Myocyte (in vitro differentiated cells): Measurements from ENCODE around the gene RIC8B. TPM values are rescaled to one million over a fixed set of nuclear protein-coding genes. Genes with fewer than 3 reads are reported as not detected.

Source experiments
- DNase-seq: peaks from one replicate; pipeline ENCODE4 v3.0.0-alpha.2; 2012; ENCODE audit warnings: low read depth
- total RNA-seq: library from RNA; depleted of rRNA; stranded (reverse); fragments of >200 nt; gene quantifications from 2 replicates; pipeline ENCODE4 v1.2.3, GENCODE V29; 2014

Gene RIC8B
- total RNA-seq, 1 donor from 2014 or later = 7.6 TPM

DNA sequence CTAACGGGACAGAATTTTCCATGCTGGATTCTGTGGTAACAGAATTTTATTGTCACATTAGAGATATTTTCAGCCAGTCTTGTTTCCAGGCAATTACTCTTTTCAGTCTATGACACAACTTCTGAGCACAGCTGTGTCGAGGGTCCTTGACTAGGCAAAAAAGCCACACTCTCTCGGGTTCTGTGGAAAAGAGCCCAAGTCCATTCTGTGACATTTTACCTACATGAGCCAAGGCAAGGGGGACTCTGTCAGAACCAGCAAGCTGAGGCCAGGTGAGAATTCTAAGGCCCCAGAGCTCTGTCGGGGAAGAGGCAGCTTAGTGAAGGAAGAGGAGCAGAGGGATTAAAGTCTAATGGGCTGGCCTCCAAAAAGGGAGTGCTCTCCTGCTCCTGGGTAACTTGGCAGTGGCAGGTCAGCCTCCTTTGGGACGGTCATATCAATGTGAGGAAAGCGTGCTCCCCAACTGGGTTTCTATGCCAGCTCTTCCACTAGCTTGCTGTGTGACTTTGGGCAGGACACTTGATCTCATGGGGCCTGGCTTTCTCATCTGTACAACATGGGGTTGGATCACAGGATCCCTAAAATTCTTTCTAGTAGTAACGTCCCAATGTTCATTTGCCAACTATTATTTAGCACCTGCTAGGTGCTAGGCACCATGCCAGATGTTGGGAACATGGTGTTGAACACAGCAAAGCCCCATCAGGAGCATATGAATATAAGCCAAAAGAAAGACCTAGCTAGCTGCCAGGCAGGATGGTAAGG is 16.0 kb upstream of the RIC8B start:
- no peak for DNase-seq

DNA sequence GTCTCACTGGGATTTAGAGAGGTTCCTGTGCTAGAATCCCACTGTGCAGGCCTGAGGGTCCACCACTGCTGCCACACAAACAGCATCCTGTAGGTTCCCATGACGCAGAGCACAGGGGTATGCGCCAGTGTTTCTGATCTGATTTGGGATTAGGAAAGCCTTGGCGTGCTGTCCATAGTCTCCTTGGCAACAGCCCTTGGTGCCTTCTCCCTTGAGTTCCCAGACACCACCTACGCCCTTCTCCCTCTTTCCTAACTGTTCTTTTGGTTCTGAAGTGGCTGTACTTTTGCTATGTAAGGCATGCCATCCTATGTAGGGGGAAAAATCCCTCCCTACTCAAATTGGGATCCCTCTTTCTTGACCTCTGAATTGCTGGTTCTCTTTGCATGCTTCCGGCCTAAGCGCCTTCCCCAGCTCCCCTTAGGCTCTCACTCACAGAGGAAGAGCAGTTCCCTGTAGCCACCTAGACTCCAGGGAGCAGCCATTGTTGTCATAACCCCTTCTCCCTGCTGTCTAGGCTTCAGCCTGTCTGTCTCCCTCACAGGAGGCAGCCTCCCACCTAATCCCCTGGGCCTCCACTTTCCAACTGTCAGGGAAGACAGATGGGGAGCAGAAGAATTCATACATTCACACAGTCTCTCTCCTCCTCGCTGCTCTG is 14.8 kb upstream of the RIC8B start:
- DNase-seq = no peak

DNA sequence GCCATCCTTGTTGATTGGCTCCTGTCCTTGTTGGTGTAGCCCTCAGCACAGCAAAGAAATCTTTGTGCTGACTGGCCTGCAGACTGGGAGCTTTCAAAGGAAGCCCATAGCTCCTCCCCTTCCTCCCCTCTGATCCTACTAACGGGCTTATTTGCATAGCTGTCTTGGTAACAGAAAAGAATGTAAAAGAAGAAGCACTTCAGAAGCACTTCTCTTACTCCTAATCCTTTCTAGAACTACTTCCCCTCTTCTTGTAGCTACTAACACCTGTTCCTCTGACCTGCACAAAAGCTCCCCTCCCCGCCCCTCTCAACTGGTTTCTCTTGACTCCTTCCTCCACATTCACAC is 14.3 kb upstream of the RIC8B start:
- DNase-seq = no peak

DNA sequence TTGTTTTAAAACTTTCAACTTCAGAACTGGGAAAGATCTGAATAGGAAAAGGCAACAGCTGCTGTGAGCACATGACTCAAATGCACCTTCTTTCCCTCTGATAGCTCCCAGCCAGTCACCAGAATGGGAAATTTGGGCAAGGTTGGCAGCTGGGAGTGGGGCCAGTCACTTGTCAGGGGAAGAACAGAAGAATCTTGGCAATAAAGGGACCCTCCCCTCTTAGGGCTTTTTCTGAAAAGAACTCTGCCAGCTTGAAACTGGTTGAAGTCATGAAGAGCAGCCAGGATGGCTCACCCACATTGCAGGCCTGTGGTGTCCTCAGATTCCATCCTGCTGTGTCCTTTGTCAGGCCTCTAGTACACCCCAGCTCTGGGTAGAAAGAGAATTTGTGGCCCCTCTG is 10.3 kb upstream of the RIC8B start:
- peak; percentile 41 for DNase-seq

DNA sequence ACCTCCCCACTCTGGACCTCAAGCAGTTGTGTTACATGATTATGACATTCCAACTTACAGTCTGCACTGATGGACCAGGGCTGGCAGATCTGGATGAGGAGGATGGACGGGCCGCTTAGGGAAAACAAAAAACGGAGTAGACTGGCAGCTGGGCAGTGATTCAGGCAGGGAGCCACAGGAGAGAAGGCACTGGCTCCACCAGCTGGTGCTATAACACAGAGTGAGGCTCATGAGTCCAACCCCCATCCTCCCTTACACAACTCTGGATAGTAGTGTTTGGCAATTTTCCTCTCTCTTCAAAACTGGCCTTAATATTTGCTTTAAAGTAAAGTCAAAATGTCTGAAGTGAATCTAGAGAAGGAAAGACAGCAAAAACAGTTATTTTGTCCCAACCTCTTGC is 9.7 kb upstream of the RIC8B start:
- DNase-seq = peak; percentile 47

DNA sequence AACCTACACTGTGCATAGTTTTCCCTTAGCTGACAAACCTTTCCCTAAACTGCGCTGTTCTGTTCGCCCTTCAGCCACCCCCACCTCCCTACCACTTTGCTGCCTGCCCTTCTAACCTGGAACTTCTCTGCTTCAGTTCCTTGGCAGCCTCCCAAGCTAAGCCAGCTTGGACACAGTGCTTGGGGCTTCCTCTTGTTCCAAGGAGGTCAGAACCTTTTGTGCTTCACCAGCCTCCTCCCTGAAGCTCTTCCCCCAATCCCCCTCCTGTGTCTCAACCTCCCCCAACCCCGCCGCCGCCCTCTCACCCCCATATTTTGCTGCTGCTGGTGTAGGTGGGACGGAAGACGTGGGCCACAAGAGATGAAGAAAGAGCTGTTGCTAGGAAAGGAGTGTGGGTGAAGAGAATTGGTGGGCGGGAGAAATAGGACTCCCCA is 8.1 kb upstream of the RIC8B start:
- no peak for DNase-seq

DNA sequence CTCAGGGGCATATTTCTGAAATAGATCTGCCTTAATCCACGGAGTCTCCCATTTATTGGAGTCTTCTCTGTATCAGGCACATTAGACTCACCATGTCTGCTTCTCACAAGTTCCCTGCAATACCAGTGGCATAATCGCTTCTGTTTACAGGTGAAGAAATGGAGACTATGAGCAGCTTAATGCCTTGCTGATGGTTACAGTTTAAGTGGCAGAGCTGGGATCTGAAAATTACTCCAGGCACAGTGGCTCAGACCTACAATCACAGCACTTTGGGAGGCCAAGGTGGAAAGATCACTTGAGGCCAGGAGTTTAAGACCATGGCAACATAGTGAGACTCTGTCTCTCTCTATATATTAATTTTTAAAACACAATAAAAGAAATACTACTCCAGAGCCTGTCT is 7.3 kb upstream of the RIC8B start:
- DNase-seq = no peak

DNA sequence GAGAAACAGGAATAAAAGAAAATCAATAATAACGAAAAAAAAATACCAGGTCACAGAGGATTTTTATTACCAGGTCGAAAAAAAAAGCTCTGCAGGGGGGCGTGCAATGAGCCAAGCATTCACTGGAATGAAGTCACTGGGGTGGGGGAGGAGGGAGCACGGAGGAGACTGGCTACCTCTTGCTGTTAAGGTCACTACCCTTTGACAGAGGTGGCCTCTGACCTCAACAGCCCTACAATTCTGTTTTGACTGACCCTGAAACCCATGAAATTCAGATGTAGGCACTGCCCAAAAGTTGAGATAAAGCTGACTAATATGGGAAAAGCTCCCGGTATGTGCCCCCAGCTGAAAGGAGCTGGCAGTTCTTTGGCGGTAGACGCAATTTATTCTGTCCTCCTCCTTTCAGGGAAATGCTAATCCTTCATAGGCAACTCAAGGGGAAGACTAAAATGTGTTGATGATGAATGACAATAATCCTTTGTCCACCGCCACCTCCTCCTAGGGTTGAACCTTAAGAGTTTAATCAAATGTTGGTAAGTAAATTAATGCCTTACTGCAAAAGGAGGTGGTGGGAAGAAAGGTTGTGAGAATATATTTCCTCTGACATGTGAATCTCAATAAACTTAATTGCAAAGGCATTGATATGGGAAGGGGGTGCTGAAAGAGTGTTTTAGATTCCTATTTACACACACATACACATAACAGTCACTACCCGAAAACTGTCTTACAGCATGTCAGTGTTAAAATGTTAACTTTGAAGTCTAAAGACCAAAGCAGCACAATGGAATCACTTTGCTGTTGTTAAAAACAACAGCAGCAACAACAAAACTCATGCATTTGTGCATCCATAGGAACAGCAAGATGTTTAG is 6.3 kb upstream of the RIC8B start:
- no peak for DNase-seq

DNA sequence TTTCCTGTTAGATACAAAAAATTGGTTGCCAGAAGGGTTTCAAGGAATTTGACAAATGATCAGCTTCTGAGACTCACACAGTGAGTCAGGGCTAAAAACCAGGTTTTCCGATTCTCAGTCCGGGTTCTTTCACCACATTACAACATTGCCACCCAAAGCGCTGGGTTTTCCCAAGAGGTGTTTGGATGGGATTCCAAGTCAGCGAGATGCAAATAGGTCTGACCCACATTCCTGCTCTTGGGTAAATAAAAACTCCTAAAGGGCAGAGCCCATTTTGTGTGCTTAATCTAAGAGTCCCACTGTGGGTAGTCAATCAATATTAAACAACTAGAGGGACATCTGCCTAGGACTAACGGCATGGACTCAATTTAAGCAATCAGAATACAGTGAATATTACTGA is 5.4 kb upstream of the RIC8B start:
- DNase-seq = no peak

DNA sequence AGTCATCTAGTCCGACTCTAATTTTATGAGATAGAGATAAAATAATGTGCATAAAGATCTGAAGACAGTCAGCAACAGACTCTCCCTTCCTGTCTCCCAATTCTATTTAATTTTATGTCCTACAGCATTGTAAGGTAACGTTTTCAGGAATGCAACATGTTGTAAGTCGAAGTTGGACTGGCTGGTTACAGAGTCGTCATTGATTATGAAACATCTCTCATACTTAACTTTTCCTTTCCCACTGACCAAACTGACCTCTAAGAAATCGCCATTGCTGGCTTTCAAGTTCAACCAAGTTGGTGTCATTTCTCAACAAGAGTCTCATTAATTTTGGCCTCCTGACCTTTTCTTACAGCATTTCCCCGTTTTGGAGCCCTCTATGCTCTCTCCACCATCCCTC is 4.9 kb upstream of the RIC8B start:
- DNase-seq = no peak

DNA sequence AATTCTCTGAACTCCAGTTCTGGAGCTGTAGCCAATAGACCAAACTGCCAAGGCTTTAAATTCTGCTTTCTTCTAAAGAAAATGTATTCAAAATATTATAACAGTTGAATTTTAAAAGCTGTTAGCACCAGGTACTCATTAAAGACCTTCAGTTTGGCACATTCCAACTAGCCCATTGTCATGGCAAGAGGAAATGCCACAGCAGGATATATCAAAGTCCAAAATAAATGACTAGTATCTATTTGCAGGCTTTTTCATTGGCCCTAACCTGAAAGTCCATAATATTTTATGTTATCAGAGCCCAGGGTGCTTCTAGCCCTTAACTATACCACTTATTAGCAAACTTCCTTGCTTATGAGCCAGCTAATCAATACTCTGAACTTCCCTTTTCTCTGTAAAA is 3.1 kb upstream of the RIC8B start:
- DNase-seq = no peak

DNA sequence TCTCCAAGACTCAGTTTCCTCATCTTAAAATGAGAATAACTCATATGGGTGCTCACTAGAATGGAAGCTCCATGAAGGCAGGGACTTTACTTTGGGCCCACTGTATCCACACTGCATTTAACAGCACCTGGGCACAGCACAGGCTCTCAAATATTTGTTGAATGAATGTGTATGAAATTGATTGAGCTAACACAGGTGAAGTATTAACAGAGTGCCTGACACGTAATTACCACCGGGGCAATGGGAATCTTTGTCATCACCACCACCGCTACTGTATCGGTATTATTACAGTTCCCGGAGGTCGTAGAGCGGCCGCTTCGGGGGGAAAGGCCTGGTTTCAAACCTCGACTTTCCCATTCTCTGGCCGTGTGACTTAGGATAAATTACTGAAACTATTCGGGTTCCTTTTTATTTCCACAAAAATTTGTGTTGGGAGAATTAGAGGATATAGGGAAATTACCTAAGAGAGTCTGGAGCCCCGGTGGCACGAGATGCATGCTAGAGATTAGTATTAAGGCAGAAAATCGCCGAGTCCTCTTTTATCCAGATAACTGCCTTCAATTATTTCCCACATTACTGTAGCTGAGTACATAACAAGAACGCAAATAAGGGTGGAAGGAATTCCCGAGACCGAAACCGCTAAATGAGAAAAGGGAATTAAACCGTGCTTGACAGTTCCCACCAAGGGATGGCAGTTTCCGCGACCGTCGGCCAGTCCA is 1.0 kb upstream of the RIC8B start:
- DNase-seq = peak; percentile 19

DNA sequence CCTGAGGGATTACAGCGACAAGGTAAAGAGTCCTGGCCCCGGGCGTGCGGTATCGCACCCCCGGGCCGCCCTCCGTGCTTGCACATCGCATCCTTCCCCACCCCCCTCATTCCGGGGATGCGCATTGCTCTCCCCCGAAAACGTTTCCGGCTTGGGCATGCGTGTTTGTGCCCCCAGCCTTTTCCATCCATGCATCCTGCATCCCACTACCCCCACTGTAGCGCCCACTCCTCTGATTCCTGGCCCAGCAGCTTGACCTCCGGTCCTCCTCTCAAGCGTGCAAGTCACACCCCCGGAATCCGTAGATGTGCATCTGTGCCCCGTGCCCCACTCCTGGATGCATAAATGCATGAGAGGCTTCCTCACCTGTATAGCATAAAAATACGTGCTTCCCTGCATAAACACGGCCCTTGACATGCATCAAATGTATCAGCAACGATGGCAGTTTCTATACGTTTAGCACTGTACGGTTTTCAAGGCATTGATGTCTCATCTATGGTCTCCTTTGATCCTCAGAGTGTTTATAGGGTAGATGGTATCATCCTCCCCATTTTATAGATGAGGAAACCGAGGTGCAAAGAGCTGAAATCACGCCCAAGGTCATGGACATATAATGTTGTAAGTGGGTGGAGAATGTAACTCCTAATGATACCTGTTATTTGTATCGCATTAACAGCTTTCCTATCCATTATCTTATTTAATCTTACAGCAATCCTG is 484 bp downstream of the RIC8B start:
- no peak for DNase-seq

DNA sequence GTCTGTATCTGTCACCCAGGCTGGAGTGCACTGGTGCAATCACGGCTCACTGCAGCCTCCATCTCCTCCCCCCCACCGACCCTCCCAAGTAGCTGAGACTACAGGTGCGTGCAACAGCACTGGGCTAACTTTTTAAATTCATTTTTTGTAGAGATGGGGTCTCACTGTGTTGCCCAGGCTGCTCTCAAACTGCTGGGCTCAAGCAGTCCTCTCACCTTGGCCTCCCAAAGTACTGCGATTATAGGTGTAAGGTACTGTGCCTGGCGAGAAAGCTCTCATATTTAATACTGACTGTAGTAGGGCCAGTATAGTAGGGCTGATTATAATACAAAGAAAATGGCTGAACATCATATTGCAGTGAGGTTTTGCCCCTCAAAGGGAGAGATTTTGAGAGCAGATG is 2.4 kb downstream of the RIC8B start:
- DNase-seq = no peak

DNA sequence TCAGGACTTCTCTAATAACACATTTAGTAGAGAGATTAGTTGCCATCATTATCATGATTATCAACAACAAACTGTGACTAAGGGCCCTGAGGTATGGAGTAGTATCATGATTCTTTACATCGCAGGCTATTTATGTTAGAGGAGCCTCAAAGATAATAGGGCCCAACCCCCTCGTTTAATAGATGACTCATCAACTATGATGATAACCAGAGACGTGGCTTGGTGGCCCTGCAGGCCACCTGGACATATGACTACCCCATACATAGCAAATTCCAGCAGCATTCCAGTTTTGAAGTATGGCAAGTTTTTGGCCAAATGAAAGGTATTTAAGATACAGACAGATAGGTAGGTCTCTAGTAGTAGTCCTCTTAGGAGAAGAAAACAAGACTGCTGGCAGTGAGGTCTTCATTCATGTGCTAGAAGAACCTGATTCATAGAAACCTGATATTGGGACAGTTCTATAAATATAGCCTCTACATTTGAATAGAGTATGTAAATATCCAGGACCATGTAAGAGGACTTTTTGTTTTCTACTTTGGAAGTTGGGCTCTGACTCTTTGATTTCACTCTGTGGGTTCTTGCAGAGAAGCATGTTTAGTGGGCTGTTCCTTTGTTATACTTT is 5.6 kb downstream of the RIC8B start:
- no peak for DNase-seq

DNA sequence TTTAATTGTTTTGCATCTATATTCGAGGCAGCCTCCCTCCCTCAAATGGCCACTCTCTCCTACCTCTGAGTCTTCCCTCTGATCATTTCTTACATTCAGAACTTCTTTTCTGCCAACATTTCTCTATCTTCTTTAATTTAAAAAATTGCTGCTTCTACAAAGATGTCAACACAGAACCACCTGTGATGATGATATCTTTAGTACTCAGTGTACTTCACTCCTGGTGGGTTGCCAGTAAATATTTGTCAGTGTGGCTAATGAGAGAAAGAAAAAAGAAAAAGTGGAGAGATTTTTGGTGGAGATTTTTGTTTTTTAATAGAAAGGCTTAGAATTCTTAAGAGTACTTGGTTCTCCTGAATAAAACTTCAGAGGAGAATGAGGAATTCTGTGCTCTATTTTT is 8.1 kb downstream of the RIC8B start:
- DNase-seq = no peak

DNA sequence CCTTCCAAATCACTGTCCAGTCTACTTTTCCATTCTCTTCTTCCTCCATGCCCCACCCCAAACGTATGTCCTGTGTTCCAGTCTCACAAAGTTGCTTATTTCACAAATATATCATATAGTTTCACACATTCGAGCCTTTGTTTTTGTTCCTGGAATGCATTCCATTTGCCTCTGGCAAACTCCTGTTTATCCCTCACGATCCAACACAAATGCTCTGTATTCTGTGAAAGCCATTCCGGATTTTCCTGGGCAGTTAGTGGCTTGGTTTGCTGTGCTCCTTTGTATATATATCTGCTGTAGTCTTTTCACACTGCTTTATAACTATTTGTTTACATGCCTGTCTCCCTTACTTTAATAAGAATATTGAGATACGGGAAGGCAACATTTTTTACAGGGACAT is 9.0 kb downstream of the RIC8B start:
- no peak for DNase-seq

DNA sequence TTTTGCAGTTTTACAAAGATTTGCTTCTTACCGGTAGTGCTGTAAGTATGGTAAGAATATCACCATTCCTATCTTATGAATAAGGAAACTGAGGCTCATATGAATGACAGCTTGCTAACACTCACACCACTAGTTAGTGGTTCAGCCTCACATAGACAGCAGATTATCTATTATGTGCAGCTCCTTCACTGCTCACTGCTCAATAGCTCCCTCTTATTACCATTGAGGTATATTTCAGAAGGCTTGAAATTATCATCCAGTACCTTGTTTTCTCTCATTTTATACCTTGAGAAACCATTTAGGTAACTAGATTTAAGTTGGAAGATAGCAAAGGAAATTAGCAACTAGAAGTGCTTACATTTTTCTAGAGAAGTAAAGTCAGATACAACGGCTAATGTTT is 15.5 kb downstream of the RIC8B start:
- no peak for DNase-seq

DNA sequence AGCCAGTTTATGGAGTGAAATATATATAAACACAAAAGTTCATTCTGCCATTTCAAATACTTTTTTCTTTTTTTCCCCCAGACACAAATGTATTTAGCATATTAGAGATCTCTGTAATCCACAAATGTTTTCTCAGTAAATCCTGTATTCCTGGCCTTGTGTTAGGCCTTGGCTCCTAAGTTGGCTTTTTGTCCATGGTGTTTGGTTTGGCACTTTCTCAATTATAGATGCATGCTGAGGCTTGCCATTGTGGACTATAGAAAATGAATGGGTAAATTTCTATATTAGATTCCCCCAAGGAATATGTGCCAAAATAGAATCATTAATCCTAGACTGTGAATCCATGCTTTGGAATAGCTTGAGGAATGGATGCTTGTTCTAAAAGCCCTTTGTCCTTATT is 17.0 kb downstream of the RIC8B start:
- no peak for DNase-seq

DNA sequence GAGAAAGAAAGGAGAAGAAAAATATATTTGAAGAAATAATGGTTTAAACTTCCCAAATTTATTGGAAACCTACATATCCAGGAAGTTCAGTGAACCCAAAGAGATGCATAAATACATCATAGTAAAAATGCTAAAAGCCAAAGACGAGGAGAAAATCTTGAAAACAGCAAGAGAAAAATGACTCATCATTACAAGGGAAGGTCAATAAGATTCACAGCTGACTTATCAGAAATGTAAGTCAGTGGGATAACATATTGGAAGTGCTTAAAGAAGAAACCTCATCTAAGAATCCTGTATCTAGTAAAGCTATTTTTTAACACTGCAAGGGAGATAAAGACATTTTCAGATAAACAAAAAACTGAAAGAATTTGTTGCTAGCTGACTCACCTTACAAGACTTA is 19.9 kb downstream of the RIC8B start:
- DNase-seq = no peak
